GM18520 (cell line): ENCODE measurements around the gene LARGE1.

Source experiments
- ATAC-seq: cut with Tn5 transposase; IDR thresholded peaks from one replicate; pipeline ENCODE4 v1.9.1; 2021; ENCODE audit not compliant: unreplicated experiment

LARGE1 gene

DNA sequence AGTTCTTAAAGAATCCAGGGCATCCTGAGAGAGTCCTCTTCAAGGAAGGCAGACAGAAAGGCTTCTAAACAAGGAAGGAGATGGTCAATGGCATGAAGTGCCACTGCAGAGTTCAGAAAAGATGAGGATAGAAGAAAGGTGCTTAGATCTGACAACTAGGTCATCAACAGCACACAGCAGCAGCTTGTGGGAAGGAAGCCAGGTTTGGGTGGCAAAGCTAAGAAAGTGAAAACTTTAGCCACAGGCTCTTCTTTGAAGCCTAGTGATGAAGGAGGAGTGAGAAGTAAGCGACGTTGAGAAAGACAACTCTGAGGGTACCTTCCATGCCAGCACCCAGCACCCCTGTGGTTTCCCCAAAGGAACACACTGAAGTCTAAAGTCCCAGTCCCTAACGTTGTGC lies 92.0 kb downstream of the LARGE1 start:
- no peak for ATAC-seq

DNA sequence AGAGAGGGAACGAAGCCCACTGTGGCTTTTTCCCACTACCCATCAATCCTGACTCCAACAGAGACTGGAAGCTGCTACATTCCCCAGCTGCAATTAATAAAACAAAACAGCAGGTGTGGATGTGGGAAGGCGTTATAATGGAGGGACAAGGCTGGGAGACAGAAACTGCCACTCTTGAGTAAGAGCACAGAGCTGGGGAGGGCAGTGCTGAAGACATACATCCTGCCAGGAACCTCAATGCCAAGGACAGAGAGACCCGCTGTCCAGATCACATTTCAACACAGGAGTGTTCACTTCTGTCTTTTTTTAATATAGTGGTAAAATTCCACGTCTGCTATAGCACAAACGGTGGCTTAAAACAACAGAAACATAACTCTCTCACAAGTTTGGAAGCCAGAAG lies 94.5 kb downstream of the LARGE1 start:
- no peak for ATAC-seq

GRCh38 chr22:33823552-33823951 lies 96.7 kb downstream of the LARGE1 start:
- no peak for ATAC-seq

DNA sequence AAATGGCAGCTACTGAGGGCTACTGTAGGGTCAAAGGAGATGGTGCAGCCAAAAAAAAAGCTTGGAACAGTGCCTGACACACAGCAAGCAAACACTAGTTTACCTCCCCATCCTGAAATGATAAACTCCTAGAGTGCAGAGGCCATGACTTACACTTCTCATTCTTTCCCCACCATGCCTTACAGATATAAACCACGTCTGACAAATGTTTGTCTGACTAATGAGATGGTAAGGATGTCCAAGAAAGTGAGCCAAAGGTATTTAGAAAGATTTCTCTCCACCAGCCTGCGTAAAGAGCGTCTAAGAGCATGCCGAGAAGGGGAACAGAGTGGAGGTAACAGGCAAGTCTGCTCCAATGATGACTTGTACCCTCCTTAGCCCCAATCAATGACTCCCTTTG lies 99.0 kb downstream of the LARGE1 start:
- no peak for ATAC-seq

- ATAC-seq, result no peak
Observed at GRCh38 chr22:33819743-33820142, 100.5 kb downstream of the LARGE1 start.

GRCh38 chr22:33817512-33818127 lies 102.7 kb downstream of the LARGE1 start:
- ATAC-seq, result no peak

DNA sequence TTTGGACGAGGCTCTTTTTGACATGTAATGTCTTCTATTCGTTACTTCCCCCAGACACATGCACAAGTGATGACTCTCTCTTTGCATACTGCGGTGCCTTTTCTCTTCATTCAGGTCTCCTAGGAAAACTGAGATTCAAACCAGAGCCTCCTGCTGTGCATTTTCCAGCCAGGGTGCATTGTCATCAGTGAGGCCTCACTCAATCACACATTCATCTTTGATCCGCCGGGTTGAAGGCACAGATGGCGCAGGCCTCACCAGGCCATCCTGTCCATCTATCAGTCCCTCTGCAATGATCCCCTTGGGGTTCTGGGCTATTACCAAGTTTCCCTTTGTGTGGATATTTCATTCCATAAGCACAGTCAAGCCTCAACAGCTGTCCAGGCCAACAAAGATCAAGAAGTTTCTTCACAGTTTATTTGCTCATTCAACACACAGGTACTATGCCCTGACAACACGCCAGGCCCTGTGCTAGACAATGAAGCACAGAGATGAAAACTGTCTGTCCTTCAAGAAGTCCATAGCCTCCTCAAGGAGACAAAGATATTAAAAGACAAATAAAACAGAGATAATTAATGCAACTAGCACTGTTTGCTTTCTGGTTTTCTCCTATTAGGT lies 107.8 kb downstream of the LARGE1 start:
- no peak for ATAC-seq

DNA sequence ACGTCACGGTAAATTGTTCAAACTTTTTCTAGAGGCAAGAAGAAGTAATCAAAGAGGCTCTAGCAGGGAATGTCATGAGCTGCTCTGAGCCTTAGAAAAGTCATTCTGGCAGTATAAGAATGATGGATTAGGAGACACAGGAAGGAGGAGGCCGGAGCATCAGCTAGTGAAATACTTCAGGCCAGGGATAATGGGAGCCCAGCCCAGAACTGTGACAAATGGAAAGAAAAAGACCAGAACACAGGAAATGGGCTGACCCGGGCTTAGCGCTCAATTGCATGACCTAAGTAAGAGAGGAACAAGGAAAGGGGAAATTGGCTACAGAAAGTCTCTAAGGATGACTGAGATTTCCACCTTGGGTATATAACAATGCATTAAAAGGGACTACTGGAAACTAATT lies 108.6 kb downstream of the LARGE1 start:
- no peak for ATAC-seq

- ATAC-seq, result no peak
Observed at GRCh38 chr22:33811208-33811607, 109.1 kb downstream of the LARGE1 start.

DNA sequence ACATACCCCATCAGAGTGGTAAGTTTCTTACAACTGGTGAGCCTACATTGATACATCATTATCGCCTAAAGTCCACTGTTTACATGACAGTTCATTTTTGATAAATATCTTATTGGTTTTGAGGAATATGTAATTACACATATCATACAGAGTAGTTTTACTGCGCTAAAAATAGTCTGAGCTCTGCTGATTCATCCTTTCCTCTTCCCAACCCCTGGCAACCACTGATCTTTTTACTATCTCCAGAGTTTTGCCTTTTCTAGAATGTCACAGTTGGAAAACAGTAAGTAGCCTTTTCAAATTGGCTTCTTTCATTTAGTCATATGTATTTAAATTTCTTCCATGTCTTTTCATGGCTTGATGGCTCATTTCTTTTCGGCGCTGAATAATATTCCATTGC lies 112.8 kb downstream of the LARGE1 start:
- no peak for ATAC-seq

DNA sequence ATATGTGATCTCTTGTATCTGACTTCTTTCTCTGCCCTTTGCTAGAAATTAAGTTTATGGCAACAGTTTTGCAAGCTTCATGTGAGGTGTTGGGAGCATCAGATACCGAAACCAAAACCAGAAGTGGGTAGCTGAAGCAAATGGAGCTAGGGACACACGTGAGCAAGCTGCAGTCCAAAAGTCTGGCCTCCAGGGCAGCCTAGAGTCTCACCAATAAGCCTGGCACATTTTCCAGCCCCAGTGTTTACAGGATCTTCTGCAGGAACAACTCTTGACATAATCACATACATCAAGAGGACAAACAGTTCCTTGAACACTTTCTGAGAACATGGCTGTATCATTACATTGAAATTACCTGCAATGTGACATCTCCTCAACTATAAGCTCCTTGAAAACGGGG lies 114.1 kb downstream of the LARGE1 start:
- ATAC-seq, result no peak

GRCh38 chr22:33803371-33804282 lies 116.6 kb downstream of the LARGE1 start:
- ATAC-seq, result no peak

DNA sequence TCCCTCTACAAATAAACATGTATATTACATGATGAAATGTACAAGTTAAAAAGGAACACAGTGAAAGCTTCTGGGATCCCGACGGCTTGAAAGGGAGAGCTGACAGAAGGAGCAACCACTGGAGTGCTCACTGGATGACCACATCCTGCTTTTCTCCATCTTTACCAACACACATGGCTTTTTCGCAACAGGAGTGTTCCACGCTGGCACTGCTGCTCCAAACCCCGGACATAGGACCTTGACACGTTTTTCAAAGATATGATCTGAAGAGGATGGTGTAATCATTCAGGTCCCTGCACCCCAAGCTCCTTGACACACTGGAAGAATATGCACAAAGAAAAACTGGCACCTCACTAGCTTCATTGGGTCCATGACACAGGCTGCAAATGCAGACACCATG lies 121.9 kb downstream of the LARGE1 start:
- ATAC-seq, result no peak

DNA sequence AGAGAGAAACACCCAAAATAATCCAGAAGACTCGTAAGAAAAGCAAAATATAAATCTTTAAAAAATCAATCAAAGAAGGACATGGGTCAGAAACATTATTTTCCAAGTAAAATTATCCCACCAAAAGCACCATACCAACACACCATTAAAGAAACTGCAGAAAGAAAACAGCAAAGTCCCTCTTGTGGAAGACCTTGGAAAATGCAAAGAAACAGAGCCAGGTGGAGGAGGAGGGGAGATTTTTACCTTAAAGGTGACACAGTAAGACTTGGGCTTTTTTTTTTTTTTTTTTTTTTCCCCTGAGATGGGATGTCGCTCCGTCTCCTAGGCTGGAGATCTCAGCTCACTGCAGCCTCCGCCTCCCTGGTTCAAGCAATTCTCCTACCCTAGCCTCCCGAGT lies 123.8 kb downstream of the LARGE1 start:
- no peak for ATAC-seq

- no peak for ATAC-seq
Observed at GRCh38 chr22:33793475-33793874, 126.8 kb downstream of the LARGE1 start.

GRCh38 chr22:33792832-33793231 lies 127.4 kb downstream of the LARGE1 start:
- ATAC-seq, result no peak

DNA sequence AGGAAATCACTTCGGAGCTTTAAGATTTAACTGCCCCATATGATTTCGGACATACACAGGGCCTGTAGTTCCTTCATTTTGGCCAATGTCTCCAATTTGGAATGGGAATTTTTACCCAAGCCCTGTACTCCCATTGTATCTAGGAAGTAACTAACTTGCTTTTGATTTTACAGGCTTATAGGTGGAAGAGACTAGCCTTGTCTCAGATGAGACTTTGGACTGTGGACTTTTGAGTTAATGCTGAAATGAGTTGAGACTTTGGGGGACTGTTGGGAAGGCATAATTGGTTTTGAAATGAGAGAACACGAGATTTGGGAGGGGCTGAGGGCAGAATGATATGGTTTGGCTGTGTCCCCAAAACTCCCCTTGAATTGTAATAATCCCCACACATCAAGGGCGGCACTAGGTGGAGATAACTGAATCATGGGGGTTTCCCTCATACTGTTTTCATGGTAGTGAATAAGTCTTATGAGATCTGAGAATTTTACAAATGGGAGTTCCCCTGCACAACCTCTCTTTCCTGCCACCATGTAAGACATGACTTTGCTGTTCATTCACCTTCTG lies 130.5 kb downstream of the LARGE1 start:
- no peak for ATAC-seq

DNA sequence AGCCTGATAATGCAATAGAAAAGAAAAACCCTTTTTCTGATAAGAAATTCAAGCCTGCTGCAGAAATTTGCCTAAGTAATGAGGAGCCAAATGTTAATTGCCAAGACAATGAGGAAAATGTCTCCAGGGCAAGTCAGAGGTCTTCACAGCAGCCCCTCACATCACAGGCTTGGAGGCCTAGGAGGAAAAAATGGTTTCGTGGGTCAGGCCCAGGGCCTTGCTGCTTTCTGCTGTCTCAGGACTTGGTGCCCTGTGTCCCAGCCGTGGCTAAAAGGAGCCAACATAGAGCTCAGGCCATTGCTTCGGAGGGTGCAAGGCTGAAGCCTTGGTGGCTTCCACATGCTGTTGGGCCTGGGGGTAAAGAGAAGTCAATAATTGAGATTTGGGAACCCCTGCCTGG lies 131.3 kb downstream of the LARGE1 start:
- no peak for ATAC-seq

DNA sequence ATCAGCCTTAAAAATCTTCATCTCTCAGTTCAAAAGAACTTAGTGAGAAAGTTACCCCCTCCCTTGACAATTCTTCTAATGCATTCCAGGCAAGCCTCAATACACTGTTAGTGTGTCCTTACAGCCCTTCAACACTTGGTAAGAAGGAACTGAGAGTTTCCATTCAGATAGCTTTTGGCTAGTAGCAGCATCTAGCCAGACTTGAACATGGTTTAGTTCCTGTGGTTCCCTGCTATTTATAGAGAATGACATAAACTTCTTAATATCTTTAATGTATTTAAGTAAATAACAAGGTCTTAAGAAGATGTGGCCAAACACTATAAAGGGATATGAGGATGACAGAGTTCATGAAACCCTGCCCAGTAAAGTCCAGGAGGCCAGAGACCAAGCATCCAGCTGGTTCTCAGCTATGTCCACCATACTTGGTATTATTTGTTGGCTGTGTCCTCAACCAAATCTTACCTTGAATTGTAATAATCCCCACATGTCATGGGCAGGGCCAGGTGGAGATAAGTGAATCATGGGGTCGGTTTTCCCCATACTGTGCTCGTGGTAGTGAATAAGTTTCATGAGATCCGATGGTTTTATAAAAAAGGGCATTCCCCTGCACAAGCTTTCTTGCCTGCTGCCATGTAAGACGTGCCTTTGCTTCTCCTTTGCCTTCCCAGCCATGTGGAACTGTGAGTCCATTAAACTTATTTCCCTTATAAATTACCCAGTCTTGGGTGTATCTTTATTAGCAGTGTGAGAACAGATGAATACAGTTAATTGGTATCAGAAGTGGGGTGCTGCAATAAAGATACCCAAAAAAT lies 132.4 kb downstream of the LARGE1 start:
- ATAC-seq, result no peak

DNA sequence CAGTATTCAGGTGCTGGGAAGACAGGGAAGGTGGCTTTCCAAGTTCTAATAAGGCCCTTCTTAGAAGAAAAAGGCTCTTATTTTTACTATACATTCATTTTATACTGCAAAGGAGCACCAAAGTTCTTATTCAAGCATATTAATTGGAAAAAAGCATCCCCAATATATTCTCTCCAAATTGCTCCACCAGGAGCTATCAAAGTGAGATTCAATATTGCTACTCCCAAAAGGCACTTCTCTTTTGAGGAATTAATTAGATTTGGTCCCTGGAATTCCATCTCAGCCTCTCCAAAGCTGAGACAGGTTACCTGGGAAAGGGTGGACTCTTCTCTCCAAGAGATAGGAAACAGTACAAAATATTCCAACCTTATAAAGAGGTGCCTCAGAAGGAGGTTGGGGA lies 134.1 kb downstream of the LARGE1 start:
- no peak for ATAC-seq
